Liver (tissue), 3 donors: Measurements from ENCODE around the gene CRYL1.

Experiments
- EGR1 ChIP-seq, 2 donors: IDR thresholded peaks; 2 replicates each; pipeline ENCODE4 v1.6.1; 2016 to 2018; ENCODE audit warnings: antibody characterized with exemption in 2 of 2, low read depth in 2 of 2
- FOXA1 ChIP-seq: IDR thresholded peaks from 2 replicates; pipeline ENCODE4 v1.6.1; 2016; ENCODE audit warnings: antibody characterized with exemption
- RAD21 ChIP-seq, 2 donors: IDR thresholded peaks; 2 replicates each; pipeline ENCODE4 v1.6.1; 2016; ENCODE audit warnings: antibody characterized with exemption in 2 of 2, mild to moderate bottlenecking in 2 of 2
- YY1 ChIP-seq: IDR thresholded peaks from 2 replicates; pipeline ENCODE4 v1.6.1; 2016; ENCODE audit warnings: antibody characterized with exemption, mild to moderate bottlenecking
- TF ChIP-seq, protein P1 (sequence below): fragments of 150-350 bp; IDR thresholded peaks from 2 replicates; pipeline ENCODE4 v1.5.1; 2017; ENCODE audit warnings: improper control_type of control experiment, low read depth, low read length; ENCODE audit not compliant: missing input control
- TF ChIP-seq, protein P2 (sequence below): IDR thresholded peaks from 2 replicates; pipeline ENCODE4 v1.6.1; 2016; ENCODE audit warnings: antibody characterized with exemption
- donor health status: healthy.
- donor health status: healthy.

DNA sequence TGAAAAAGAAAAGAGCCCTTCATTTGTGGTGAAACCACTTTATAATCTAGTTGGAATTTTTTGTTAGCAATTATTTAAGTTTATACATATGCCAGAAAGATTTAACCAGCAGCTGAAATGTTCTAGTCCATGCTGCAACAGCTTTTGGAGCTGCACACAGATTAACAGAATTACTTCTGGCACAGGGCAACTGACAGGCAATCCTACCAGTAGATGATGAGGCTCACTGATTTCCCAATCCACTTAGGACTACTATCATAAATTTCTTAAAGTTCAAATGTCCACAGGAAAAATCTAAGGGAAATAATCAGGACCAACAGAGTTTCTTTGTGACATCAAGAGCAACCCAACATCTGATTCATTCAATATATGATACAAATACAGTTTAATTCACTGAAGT, 78.8 kb downstream of the CRYL1 start:
- TF ChIP-seq, protein P1, sequence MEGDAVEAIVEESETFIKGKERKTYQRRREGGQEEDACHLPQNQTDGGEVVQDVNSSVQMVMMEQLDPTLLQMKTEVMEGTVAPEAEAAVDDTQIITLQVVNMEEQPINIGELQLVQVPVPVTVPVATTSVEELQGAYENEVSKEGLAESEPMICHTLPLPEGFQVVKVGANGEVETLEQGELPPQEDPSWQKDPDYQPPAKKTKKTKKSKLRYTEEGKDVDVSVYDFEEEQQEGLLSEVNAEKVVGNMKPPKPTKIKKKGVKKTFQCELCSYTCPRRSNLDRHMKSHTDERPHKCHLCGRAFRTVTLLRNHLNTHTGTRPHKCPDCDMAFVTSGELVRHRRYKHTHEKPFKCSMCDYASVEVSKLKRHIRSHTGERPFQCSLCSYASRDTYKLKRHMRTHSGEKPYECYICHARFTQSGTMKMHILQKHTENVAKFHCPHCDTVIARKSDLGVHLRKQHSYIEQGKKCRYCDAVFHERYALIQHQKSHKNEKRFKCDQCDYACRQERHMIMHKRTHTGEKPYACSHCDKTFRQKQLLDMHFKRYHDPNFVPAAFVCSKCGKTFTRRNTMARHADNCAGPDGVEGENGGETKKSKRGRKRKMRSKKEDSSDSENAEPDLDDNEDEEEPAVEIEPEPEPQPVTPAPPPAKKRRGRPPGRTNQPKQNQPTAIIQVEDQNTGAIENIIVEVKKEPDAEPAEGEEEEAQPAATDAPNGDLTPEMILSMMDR, result no peak
- no peak for TF ChIP-seq YY1
- TF ChIP-seq EGR1 (IDR thresholded peaks at IDR 0.05; ENCODE audit: low read depth in 2 of 2), result no peak
- TF ChIP-seq RAD21 (IDR thresholded peaks at IDR 0.05), result no peak
- TF ChIP-seq, protein P2, sequence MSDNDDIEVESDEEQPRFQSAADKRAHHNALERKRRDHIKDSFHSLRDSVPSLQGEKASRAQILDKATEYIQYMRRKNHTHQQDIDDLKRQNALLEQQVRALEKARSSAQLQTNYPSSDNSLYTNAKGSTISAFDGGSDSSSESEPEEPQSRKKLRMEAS, result no peak
- TF ChIP-seq FOXA1, result no peak
